ENCODE results near the gene FUT6. TPM values are rescaled to one million over a fixed set of nuclear protein-coding genes. Genes with fewer than 3 reads are reported as not detected.

FUT6 gene
- total RNA-seq, 1 donor from 2014 or later = not detected

DNA sequence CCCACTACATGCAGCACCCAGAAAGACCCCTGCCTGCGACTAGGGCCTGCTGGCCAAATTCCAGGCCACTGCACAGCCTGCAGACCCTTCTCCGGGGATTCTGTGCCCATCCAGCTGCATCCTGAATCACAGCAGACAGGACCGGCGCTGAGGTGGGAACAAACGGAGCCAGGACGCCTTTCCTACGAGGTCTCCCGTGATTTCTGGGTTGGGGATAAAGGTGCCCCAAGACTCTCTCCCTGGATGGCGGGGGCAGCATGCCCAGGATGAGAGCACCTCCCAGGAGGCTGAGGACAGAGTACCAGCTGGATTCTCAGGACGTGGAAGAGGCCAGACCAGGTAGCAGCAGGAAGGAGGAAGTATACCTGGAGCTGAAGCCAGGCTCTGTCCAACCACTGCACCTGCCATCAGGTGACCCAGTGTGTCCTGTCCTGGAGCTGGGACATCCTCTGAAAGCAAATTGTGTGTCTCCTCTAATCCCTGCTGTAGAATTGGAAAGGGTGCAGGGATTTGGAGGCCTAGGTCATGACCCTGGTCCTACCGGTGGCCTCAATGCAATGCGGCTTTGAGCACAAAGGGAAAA is 34.2 kb upstream of the FUT6 start:
- Histone ChIP-seq H3K27me3 (no peaks in the 10 kb centered on the region), H3K79me2 (ENCODE audit: low read depth) (no peaks in the 10 kb centered on the region), H3F3A (ENCODE audit: low read depth) (peaks cover 15% of the 10 kb centered on the region), H3K4me2 (no peak overlapping the region), H3K4me1 (peaks cover 16% of the 10 kb centered on the region), H4K20me1 (ENCODE audit: low read depth) (no peaks in the 10 kb centered on the region), H3K27ac (no peak overlapping the region), H3K4me3 (no peak overlapping the region), H3K9me3 (ENCODE audit: low read depth) (no peaks in the 10 kb centered on the region), H2AFZ (replicated peaks) (no peak overlapping the region), H3K36me3 (no peaks in the 10 kb centered on the region), H3K9ac (no peak overlapping the region)
- TF ChIP-seq, protein P1, sequence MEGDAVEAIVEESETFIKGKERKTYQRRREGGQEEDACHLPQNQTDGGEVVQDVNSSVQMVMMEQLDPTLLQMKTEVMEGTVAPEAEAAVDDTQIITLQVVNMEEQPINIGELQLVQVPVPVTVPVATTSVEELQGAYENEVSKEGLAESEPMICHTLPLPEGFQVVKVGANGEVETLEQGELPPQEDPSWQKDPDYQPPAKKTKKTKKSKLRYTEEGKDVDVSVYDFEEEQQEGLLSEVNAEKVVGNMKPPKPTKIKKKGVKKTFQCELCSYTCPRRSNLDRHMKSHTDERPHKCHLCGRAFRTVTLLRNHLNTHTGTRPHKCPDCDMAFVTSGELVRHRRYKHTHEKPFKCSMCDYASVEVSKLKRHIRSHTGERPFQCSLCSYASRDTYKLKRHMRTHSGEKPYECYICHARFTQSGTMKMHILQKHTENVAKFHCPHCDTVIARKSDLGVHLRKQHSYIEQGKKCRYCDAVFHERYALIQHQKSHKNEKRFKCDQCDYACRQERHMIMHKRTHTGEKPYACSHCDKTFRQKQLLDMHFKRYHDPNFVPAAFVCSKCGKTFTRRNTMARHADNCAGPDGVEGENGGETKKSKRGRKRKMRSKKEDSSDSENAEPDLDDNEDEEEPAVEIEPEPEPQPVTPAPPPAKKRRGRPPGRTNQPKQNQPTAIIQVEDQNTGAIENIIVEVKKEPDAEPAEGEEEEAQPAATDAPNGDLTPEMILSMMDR (IDR thresholded peaks at IDR 0.05) = no peak
- TF ChIP-seq EZH2 (IDR thresholded peaks at IDR 0.05) (no peak), EZH2phosphoT487 (IDR thresholded peaks at IDR 0.05) (no peak)
- H3K27ac Mint-ChIP-seq = no peak overlapping the region
- peaks cover 4% of the 10 kb centered on the region for H3K27me3 Mint-ChIP-seq (ENCODE audit: insufficient read depth, low read depth)
- DNase-seq (ENCODE audit: low spot score) = no peak
- no peaks in the 10 kb centered on the region for H3K9me3 Mint-ChIP-seq
- H3K4me1 Mint-ChIP-seq = peaks cover 14% of the 10 kb centered on the region
- no peaks in the 10 kb centered on the region for H3K36me3 Mint-ChIP-seq
- no peak overlapping the region for H3K4me3 Mint-ChIP-seq

DNA sequence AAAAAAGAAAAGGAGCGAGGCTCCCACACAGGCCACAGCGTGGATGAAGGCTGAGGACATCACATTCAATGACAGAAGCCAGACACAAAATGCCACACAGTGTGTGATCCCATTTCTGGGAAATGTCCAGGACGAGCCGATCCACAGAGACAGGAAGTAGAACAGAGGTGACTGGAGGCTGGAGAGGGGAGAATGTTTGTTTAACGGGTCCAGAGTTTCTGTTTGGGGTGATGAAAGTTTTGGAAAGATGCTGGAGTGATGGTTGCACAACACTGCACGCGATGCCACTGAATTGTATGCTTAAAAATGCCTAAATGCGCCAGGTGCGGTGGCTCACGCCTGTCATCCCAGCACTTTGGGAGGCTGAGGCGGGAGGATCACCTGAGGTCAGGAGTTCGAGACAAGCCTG is 31.5 kb upstream of the FUT6 start:
- H2AFZ ChIP-seq (replicated peaks) = no peak overlapping the region
- H3K4me1 Mint-ChIP-seq = no peaks in the 10 kb centered on the region
- H4K20me1 ChIP-seq (ENCODE audit: low read depth) = no peaks in the 10 kb centered on the region

DNA sequence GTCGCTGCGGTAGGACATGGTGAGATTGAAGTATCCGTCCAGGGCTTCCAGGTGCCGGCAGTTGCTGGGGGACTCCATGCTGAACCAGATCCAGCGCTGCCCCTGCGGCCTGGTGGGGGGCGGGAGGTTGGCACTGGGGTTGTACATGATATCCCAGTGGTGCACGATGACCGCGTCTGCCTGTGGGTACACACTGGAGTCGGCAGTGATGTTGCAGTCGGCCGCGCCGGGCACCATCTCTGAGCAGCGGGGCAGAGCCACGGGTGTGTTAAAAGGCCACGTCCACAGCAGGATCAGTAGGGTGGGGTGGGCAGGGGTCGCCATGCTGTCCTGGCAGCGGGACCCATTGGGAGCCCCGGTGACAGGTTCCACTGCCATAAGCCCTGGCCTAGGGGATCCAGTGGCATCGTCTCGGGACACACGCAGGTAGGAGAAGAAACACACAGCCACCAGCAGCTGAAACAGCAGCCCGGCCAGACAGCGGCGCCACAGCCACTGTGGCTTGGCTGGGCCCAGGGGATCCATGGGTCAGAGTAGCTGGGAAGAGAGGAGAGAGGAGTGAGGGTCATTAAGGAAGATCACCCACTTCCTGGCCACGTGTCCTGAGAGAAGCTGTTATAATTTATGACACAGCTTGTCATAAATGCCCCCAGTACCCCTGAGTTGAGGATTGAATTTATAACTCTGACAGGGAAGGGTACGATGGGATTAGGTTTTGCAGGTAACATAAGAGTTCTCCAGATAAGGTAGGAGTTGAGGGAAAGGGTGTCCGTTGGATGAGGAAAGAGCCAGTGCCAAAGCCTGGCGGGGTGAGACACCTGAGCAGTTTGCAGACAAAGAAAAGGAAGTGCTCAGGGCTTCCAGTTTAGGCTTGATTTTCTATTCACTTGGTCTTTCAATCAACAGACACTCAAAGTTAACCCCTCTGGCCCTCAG is 28.0 kb upstream of the FUT6 start:
- DNase-seq (ENCODE audit: low spot score) = no peak
- Mint-ChIP-seq H3K9me3 (no peaks in the 10 kb centered on the region), H3K4me3 (no peak overlapping the region), H3K36me3 (no peaks in the 10 kb centered on the region), H3K27ac (peak overlapping the region; percentile 13), H3K4me1 (no peaks in the 10 kb centered on the region), H3K27me3 (ENCODE audit: insufficient read depth, low read depth) (peaks cover 2% of the 10 kb centered on the region)
- no peak overlapping the region for H3K9ac ChIP-seq
- H4K20me1 ChIP-seq (ENCODE audit: low read depth) = no peaks in the 10 kb centered on the region
- H3K9me3 ChIP-seq (ENCODE audit: low read depth) = no peaks in the 10 kb centered on the region
- H3K79me2 ChIP-seq (ENCODE audit: low read depth) = no peaks in the 10 kb centered on the region
- no peak for TF ChIP-seq EZH2 (IDR thresholded peaks at IDR 0.05)
- TF ChIP-seq, protein P1 (IDR thresholded peaks at IDR 0.05) = no peak
- TF ChIP-seq EZH2phosphoT487 (IDR thresholded peaks at IDR 0.05) = no peak
- H3K27ac ChIP-seq = no peak overlapping the region
- H3K4me2 ChIP-seq = no peak overlapping the region
- H3K4me3 ChIP-seq = no peak overlapping the region
- H3K27me3 ChIP-seq = no peaks in the 10 kb centered on the region
- no peak overlapping the region for H2AFZ ChIP-seq (replicated peaks)
- no peaks in the 10 kb centered on the region for H3F3A ChIP-seq (ENCODE audit: low read depth)
- H3K4me1 ChIP-seq = no peaks in the 10 kb centered on the region
- H3K36me3 ChIP-seq = no peaks in the 10 kb centered on the region

More for the DNA sequence above, 31.5 kb upstream of the FUT6 start:
- H3K9me3 Mint-ChIP-seq = no peaks in the 10 kb centered on the region
- Histone ChIP-seq H3K79me2 (ENCODE audit: low read depth) (no peaks in the 10 kb centered on the region), H3K27me3 (no peaks in the 10 kb centered on the region), H3K4me3 (no peak overlapping the region), H3F3A (ENCODE audit: low read depth) (no peaks in the 10 kb centered on the region), H3K36me3 (no peaks in the 10 kb centered on the region), H3K27ac (no peak overlapping the region), H3K9ac (no peak overlapping the region), H3K4me2 (no peak overlapping the region), H3K9me3 (ENCODE audit: low read depth) (no peaks in the 10 kb centered on the region), H3K4me1 (no peaks in the 10 kb centered on the region)
- TF ChIP-seq EZH2 (IDR thresholded peaks at IDR 0.05) (no peak), EZH2phosphoT487 (IDR thresholded peaks at IDR 0.05) (no peak)
- TF ChIP-seq, protein P1 (IDR thresholded peaks at IDR 0.05) = no peak
- no peak overlapping the region for H3K4me3 Mint-ChIP-seq
- no peaks in the 10 kb centered on the region for H3K36me3 Mint-ChIP-seq
- no peak overlapping the region for H3K27ac Mint-ChIP-seq
- DNase-seq (ENCODE audit: low spot score) = no peak
- H3K27me3 Mint-ChIP-seq (ENCODE audit: insufficient read depth, low read depth) = peaks cover 4% of the 10 kb centered on the region
